CD4-positive, alpha-beta T cell treated with Interleukin-15 for 1 hour (primary cell): ENCODE data around the gene TSTD1.

ENCODE experiments used
- DNase-seq: peaks from one replicate; pipeline ENCODE4 v3.0.0-alpha.2; 2020

Gene TSTD1, protein sequence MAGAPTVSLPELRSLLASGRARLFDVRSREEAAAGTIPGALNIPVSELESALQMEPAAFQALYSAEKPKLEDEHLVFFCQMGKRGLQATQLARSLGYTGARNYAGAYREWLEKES

DNA sequence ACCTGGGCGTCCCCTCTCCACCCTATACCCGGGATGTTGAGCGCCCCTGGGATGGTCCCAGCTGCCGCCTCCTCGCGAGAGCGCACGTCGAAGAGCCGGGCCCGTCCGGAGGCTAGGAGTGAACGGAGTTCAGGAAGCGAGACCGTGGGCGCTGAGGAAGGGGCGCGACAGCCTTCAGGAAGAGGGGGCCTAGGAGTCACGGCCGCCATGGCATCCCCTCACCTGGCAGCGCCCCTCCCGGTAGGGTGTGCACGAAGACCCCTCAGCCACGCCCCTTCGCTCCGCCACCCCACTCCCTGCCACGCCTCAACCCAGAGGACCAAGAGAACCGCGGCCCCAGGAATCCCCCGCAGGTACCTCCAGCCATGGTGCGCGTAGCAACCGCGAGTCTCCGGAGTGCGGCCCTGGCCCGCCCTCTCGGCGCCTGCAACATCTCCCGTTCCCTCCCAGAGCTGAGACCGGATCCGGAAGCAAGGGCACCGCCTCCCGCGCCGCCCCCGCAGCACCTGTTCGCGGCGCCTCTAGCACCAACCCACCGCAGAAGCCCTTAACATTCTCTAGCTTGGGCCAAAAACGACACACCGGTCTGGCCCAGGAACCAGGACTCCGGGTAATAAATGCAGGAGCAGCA lies at the start of gene TSTD1:
Gene TSTD1, minus strand, starts transcription at position 442 of the 631 bp plus-strand sequence. Its CDS starts 75 bp downstream, at position 367.
- DNase-seq = peak; percentile 89

DNA sequence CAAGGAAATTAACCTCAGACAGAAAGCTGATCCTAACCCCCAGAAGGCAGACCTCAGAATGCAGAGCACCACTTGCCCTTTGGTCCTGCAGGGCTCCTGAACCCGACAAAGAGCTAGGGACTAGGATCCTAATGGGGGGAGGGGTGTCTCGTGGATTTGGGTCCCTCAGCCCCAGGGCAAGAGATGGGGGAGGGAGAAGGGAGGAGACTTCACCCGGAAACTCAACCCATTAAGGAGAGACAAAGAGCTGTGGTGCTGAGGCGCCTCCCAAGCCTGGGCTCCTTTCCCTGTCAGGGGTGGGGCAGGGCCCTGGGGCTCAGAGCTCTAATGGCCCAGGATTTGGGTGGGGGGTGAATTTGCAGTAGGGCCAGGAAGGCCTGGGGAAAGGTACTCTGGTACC lies 47.7 kb upstream of the TSTD1 start:
- DNase-seq = no peak

DNA sequence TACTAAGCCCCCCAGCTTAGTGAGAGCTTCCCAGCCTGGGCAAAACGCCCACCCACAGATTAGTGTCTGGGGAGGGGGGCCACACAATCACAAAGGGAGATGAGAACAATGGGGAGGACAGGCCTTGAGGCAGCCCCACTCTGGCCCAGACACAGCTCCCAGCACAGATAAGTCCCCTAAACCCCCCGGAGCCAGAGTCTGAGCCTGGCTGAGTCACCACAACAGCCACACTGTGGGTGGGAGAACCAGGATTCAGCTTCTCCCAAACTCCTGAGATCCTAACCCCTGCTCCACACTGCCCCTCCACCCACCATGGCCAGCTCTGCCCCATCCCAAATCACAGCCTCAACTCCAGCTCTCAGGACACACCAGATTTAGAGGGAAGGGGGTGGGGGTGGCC lies 46.4 kb upstream of the TSTD1 start:
- no peak for DNase-seq

DNA sequence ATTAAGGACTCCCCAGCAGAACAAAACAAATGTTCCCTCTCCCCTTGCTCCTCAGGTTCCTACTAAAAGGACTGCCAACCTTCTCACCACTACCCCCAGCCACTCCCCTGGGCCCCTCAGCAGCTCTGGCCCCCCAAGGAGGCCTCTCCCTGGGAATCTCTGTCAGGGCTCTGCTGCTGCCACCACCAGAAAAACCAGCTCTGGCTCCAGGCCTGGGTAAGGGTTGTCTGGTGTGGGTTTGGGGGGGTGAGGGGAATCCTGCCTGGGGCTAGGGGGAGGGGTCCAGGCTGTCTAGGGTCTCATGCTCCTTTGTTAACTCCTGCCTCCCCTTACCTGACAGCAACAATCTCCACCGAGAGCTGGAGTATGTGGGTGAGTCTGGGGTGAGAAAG lies 45.8 kb upstream of the TSTD1 start:
- DNase-seq = no peak

DNA sequence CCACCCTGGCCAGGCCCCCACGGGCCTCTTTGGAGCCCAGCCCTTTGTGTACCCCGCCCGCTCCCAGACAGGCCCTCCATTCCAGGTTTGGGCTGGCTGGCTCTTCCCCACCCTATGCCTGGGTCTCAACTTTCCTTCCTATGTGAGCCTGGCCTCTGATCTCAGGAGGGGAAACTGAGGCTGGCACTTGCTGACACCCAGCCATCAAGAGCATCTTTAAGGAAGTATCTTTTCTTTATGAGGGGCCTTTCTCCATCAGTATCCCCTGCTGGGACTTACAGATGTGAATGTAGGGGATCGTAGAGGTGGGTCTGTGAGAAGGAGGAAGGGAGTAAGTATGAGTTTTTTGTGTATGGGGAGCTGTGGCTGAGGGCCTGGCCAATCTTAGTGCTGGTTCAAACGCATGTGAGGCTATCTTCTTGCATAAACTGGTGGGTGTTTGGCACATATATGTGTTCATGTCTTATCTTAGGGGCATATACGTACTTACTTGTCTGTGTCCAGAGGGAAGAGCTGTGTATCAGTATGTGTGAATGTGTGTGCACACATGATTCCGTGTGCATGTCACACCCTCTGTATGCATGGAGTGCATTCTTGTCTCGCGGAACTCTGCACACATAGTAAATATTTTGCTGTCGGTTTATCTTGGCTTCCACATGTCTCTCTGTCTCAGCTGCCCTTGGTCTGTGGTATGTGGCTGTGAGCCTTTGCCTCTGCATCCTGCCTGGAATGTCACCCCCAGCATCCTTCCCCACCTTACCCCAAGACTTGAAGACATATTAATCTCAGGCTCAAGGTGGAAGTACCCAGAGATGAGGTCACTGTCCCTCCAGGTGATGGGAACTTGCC lies 45.2 kb upstream of the TSTD1 start:
- DNase-seq = no peak

DNA sequence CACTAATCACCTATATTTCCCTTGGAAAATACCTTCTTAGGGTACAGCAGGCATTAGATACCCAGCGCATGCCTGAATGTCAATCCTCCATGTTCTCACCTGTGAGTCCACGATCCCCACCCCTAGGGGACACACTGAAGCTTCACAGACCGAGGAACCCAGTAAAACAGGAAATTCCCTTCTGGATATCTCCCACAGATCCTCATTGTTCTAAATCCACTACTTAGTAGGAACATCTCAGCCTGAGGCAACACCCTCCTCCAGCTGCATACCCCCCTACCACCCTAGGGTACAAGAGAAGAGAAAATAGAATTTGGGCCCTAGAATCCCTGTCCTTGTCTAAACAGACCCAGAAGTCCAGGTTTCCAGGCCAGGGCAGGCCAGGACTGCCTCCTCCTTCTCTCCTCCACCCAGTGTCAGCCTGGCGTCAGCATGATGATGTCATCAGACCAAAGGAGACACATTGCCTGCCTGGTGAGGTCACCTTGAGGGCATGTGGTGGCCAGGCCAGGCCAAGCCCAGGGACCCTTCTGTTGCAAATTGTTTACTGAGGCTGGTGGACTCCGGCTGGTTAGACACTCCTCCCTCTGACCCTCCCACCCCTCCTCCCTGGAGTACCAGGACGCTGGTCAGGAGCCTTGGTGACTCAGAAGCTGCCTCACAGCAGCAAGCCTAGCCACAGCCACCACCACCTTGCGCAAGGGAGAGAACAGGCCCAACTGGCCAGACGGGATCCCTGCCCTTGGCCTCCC lies 44.4 kb upstream of the TSTD1 start:
- peak; percentile 87 for DNase-seq

DNA sequence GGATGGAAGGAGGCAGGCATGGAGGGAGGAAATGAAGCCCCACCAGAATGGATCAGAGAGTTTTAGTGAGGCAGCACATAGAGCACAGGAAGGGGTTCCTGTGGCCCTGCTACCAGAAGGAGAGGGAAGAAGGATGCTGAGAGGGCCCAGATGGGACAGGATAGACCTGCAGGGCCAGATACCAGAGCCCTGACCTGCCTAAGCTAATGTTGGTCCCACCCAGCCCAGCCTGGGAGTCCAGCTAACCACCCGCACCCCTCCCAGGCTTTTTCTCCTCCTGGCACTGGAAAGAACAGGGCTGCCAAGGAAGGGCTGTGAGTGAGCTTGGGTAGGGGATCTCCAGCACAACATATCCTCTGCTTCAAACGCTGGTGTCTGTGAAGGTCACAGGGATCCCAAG lies 43.7 kb upstream of the TSTD1 start:
- DNase-seq = no peak

DNA sequence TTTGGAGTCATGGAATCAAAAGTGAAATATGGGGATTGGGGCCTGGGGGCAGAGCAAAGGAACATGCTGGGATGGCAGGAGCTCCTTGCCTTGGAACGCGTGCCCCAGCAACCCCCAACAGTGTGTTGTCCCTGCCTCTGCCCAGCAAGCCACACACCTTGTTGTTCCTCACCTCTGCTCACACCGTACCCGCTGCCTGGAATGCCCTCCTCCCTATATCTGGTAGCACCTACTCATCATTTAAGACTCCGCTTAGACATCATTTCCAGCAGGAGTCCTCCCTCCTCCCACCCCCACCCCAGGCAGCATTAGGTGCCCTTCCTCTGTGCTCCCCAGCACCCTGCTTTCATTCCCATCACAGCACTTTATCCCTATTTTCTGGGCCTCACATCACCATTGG lies 42.8 kb upstream of the TSTD1 start:
- DNase-seq = no peak

DNA sequence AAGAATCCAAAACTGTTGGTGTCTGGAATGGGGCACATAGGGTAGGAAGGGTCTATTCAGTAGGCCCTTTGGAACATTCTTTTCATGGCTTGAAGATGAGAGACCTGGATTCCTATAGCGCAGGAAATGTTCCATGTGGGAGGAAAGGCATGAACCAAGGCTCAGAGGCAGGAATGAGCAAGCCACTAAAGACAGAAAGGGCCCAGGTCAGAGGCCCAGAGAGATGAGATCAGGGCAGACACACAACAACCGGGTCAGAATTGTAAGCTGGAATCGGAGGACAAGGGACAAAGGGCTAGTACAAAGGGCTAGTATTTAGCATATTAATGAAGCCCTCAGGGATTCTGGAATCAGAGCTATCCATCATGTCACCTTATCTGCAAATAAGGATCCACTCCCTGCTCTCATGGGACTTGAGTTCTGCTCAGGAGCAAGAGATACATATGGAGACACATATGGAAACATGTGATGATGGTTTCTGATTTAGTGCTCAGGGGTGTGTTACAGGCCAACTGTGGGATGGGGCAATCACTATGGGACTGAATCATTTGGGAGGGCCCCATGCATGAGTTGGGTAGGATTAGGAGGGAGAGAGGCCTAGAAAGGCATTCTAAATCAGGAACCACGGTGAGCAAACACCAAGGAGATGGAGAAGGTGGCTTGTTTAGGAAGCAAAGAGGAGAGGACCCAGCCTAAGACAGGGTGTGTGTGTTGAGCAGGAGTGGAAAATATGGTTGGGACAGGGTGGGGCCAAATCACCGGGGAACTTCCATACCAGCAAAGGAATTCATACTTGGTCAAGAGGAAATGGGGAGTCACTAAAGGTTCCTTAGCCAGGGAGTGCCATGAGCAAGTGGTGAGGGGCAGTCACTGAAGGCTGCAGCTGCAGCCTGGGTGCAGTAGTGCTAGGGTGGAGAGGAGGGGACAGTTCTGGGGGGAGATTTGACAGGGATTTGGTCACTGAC lies 42.0 kb upstream of the TSTD1 start:
- no peak for DNase-seq

DNA sequence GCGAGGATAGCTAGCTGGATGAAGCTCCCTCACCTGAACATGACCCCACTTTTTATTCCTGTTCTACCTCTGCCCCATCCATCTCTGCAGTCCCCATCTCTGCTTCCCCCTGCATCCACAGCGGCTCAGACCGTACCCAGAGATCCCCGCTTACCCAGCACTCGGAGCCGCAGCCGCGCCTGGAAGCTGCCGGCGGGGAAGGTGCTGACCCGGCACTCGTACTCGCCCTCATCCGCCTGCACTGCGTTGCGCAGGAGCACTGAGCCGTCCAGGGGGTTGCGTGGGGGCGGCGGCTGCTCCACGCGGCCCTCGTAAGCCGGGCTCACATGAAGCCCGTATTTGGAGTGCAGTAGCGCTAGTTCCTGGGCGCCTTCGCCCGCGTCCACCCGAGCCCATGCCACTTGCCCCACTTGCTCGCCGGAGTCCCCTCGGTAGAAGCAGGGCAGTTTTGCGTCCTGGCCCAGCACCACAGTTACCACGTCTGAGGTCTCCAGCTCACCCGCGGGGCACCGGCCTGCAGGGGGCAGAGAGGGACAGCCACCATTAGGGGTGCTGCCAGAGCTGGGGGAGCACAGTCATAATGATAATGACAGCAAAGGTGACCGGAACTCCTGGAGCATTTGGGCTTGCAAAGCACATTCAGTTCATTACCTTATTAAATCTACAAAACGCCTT lies 40.8 kb upstream of the TSTD1 start:
- DNase-seq = no peak

DNA sequence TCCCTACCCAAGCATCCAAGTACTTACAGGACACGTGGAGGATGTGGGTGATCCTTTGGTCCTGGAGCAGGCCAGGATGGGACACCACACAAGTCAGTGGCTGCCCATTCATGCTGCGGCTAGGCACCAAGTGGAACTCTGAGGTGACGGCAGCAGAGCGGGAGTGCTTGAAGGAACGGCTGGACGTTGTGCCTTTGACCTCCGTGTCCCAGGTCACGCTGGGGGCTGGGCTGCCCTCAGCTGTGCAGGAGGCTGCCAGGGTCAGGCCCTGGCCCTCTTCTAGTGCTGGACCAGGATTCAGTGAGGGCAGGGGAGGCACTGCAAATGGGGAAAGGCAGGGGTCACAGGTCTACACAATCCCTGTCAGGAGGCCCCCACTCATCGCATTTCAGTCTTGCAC lies 38.7 kb upstream of the TSTD1 start:
- DNase-seq = no peak

DNA sequence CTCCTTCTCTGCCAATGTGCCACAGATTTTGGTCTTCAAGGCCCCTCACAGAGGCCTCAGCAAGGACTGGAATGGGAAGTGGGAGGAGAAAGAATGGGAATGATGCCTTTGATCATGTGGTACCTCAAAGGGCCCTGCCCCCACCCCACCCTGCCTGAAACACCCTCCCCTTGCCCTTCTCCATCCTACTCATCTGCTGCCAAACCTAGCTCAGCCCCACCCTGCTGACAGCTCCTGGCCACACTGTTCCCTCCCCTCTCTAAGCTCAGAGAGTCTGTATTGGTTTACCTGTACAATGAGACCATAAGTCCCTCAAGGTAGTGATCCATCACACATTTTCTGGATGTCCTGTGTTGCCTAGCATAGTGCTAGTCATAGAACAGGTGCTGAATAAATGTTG lies 37.6 kb upstream of the TSTD1 start:
- DNase-seq = no peak

DNA sequence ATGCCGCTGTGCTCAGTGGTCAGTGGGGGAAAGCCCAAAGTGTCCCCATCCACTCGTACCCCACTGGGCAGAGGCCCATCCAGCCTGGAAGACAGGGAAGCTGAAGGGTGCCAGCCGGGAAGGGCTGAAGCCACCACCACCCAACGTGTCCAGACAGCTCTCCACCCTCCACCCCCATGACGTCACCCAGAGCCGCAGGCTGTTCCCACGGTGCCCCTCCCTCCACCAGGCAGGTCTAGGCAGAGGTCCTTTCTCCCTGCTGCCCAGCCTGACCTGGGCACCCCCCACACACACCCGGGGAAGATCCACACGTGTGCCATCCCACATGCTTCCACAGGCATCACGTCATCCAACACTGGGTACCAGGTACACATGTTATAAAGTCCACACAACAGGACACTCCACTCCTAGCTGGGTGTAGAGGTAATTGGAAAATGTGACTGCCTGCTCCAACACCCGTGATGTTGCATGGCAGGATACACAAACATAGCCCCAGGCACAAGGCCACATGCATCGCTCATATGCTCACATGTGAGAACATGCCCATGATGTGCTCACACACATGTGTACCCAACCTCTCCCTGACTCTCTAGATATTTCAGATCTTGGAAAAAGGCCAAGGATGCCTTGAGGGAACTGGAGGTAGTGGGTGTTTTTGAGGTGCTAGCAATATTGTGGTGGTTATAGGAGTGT lies 36.1 kb upstream of the TSTD1 start:
- DNase-seq = no peak

DNA sequence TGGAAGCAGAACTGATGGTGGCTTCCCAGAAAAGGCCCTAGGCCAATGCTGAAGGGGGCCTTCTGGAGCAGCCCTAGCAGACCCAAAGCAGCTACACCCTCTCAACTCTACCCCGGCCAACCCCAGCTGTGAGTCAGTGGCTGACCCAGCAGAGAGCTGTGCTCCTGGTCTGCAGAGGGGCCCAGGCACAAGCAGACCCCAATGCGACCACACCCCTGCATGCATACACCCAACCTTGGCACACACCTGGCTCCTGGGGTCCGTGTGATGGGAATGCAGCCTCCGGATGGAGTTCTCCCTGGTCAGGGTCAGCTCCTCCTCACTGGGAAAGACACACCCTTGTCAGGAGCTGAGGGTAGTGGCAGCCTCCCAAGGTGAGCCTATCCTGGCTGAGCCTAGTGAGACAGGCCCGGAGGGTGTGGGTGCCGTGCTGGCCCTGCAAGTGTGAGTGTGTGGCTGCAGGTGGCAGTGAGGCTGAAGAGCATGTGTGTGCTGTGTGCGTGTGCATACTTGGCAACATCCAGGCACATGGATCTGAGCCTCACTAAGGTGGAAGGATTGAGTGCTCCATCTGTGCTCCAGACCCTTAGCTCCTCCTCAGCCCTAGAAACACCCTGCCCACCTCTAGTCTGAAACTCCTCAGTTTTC lies 34.8 kb upstream of the TSTD1 start:
- no peak for DNase-seq

DNA sequence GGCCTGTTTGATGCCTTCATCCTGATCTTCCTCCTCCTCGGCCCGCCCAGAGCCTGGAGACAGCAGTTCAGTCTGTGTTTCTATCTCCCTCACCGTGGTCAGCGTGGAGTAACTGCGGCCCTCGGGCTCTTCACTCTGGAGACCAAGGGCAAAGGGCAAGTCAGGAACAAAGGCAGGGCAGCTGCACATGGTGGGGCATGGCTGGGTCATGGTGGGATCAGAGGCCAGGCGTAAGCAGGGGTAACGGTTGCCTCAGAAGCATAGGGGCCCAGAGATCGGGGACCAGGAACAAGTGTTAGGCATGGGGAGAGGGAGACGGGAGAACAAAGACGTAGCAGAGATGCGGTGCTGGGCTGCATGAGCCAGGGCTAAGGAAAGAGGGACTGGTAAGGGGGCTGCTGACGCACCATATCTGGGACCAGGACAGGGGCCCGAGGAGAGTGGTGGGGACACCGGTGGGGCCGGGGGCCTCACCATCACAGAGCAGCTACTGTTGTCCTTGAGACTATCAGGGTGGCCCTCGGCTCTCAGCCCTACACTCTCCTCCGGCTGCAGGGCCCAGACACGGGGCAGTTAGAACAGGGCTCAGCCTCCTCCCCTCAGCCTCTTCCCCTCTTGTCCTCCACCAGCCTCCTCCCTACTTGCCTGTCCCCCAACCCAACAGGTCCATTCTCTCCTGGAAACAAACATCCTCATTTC lies 34.1 kb upstream of the TSTD1 start:
- DNase-seq = no peak

DNA sequence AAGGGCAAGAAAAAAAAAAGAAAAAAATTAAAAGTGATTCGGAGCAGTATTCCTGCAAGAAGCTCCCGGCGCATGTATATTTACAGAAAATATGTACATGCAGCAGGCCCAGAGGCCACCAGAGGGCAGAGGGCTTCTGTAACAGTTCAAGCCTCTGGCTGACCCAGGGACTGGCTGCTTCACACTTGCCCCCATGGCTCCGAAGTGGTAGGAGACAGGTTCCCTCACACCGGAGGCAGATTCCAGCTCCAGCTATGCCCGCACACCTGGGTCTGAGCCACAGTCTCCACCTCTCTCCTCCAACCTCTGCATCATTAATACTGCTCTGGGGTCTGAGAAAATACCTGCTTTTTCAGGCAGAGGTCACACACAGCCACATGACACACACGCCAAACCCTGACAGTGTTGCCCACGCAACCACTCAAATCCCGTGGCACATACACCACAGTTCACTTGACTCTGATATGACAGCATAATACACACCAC lies 33.2 kb upstream of the TSTD1 start:
- peak; percentile 72 for DNase-seq

DNA sequence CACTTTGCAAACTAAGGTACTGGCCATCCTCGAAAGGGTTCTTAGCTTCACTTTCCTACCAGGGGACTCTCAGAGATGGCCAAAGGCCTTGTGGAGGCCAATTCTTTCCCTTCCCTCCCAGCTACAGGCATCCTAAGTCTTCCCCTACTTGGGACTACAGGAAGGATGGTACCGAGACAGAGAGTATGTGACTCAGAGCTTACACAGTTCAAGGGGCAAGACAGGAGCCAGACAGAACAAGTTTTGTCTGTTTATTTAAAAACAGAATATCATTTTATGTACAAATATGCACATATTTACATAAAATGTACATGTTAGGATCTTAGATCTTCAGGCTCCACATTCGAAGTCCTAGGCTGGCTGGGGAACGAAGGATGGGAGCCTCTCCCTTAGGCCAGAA lies 32.0 kb upstream of the TSTD1 start:
- DNase-seq = no peak

DNA sequence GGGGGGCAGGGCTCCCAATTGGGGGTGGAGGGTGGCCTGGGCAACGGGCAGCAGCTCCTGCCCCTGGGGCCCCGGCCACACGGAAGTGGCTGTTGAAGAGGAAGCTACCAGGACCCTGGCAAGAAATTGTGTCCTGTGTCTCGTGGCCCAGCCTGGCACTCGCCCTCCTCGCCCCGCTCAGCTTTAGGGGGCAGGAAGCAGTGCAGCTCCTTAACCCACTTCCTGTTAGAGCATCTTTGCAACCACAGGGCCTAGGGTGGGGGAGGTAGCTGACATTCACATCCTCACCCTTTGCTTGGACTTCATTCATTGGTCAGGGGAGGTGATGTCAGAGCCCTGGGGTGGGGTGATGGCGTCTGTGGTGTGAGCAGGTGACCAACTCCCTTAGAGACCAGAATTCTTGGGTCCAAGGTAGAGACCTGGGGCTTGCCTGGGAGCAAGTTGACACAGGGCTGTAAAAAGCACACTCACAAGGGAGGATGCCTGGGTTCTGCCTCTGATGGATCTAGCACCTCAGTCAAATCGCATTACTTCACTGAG lies 31.0 kb upstream of the TSTD1 start, which contains the start of gene ARHGAP30:
Gene ARHGAP30, minus strand, starts transcription at position 161 of the 540 bp plus-strand sequence. CDS start 267 bp downstream, outside the sequence.
- DNase-seq = peak; percentile 96

DNA sequence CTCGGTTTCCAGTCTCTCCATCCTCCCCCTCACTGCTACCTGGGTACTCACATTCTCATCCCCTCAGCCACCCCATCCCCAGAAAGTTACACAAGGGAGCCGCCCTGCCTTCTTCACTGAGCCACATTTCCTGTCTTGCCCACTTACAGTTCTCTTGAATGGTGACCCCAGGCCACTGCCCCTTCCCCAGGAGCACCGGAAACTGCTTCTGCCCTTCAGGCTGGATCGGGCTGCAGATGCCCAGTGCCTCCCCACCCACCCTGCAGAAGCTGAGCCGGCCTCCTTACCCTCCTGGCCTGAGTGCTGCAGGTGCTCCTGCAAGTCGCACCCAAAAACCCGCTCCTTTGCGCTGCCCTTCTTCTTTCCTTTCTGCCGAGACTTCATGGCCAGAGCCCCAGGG lies 30.5 kb upstream of the TSTD1 start:
- DNase-seq = no peak
